Renal cortical epithelial cell (primary cell): ENCODE data around the gene MAPRE3. TPM values are rescaled to one million over a fixed set of nuclear protein-coding genes. Genes with fewer than 3 reads are reported as not detected.

Experiments
- DNase-seq: peaks from one replicate; pipeline ENCODE4 v3.0.0-alpha.2; 2011; ENCODE audit warnings: low read depth
- total RNA-seq: library from RNA; depleted of rRNA; stranded (reverse); fragments of >200 nt; gene quantifications from 2 replicates; pipeline ENCODE4 v1.2.3, GENCODE V29; 2014

Gene MAPRE3
- total RNA-seq, 1 donor from 2014 or later = 6.5 TPM

GRCh38 chr2:27040282-27040681 is 69.8 kb downstream of the MAPRE3 start:
- DNase-seq = no peak

- DNase-seq = peak; percentile 50
Observed at GRCh38 chr2:27041752-27042151, 71.3 kb downstream of the MAPRE3 start.

- DNase-seq = peak; percentile 33
Observed at GRCh38 chr2:27042159-27042661, 71.8 kb downstream of the MAPRE3 start.

GRCh38 chr2:27042985-27043634 is 72.7 kb downstream of the MAPRE3 start:
- no peak for DNase-seq

GRCh38 chr2:27049422-27050280 is 79.2 kb downstream of the MAPRE3 start:
- no peak for DNase-seq

- DNase-seq = peak; percentile 89
Observed at GRCh38 chr2:27050281-27050995, 80.0 kb downstream of the MAPRE3 start.

- peak; percentile 87 for DNase-seq
Observed at GRCh38 chr2:27050996-27051901, 80.8 kb downstream of the MAPRE3 start, which contains the start of gene AGBL5. Gene AGBL5 (plus strand): TSS chr2:27051668. CDS start chr2:27052959, 1,291 bp downstream.

- no peak for DNase-seq
Observed at GRCh38 chr2:27051902-27052645, 81.6 kb downstream of the MAPRE3 start.

- no peak for DNase-seq
Observed at GRCh38 chr2:27053321-27053720, 82.9 kb downstream of the MAPRE3 start.

- DNase-seq = no peak
Observed at GRCh38 chr2:27053776-27054175, 83.3 kb downstream of the MAPRE3 start.

- DNase-seq = no peak
Observed at GRCh38 chr2:27054721-27055120, 84.3 kb downstream of the MAPRE3 start.

GRCh38 chr2:27057184-27057583 is 86.7 kb downstream of the MAPRE3 start:
- no peak for DNase-seq

GRCh38 chr2:27058210-27058609 is 87.8 kb downstream of the MAPRE3 start:
- DNase-seq = no peak

GRCh38 chr2:27059141-27059820 is 88.8 kb downstream of the MAPRE3 start:
- no peak for DNase-seq

GRCh38 chr2:27060323-27060722 is 89.9 kb downstream of the MAPRE3 start:
- DNase-seq = no peak

- DNase-seq = no peak
Observed at GRCh38 chr2:27065128-27065527, 94.7 kb downstream of the MAPRE3 start.

- DNase-seq = no peak
Observed at GRCh38 chr2:27067385-27067784, 96.9 kb downstream of the MAPRE3 start.

- DNase-seq = no peak
Observed at GRCh38 chr2:27069436-27069835, 99.0 kb downstream of the MAPRE3 start.

GRCh38 chr2:27069961-27070618 is 99.7 kb downstream of the MAPRE3 start:
- no peak for DNase-seq
